NCI-H128 (cell line): Measurements from ENCODE around the gene GNA12.
"Not testable (repeated sequence)": the region's sequence is repeated elsewhere in the genome, so short reads cannot be mapped to it uniquely, and the experiment has no call there.

Experiments
- DNase-seq: peaks from one replicate; lab custom pipeline; 2025; ENCODE audit not compliant: unreplicated experiment; lab: John Stamatoyannopoulos, UW

The GNA12 gene

DNA sequence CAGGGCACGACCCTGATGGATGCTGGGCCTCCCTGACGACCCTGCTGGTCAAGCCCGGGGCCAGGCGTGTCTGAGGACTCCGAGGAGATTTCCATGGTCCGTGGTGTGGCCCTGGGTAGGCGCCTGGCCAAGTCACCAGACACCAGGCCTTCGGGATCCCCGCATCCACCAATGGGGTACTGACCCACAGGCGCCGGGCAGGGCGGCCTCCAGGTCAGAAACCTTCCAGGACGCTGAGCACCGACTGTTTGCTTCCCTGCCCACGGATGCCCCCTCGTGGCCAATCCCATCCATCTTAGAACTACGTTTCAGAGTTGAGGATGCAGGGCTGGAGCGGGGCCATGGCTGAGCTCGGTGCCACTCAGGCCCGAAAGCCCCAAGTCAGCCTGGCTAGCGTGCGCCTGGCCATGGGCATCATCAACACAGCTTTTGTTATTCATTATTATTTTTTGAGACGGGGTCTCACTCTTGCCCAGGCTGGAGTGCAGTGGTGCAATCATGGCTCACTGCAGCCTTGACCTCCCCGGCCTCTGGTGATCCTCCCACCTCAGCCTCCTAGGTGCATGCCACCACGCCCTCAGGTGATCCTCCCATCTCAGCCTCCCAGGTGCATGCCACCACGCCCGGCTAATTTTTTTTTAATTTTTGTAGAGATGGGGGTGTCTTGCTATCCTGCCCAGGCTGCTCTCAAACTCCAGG lies 163.2 kb downstream of the GNA12 start:
- no peak for DNase-seq

DNA sequence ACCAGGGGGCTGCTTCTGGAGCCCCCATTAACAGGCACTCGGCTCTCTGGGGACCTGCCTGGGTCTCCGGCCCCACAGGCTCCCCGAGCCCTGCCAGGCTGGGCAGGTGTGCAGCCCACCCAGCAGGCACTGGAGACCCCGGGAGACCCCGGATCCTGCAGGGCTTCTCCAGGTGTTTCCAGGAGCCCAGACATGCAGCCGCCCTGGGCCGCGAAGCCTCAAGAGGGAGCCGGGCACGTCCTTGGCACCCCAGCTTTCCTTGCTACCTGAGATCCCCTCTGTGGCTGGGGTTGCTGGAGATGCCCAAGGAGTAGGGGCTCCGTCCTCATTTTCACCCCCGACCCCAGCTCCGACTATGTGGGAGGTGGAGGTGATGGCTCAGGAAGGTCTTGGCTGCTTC lies 163.9 kb downstream of the GNA12 start:
- no peak for DNase-seq

DNA sequence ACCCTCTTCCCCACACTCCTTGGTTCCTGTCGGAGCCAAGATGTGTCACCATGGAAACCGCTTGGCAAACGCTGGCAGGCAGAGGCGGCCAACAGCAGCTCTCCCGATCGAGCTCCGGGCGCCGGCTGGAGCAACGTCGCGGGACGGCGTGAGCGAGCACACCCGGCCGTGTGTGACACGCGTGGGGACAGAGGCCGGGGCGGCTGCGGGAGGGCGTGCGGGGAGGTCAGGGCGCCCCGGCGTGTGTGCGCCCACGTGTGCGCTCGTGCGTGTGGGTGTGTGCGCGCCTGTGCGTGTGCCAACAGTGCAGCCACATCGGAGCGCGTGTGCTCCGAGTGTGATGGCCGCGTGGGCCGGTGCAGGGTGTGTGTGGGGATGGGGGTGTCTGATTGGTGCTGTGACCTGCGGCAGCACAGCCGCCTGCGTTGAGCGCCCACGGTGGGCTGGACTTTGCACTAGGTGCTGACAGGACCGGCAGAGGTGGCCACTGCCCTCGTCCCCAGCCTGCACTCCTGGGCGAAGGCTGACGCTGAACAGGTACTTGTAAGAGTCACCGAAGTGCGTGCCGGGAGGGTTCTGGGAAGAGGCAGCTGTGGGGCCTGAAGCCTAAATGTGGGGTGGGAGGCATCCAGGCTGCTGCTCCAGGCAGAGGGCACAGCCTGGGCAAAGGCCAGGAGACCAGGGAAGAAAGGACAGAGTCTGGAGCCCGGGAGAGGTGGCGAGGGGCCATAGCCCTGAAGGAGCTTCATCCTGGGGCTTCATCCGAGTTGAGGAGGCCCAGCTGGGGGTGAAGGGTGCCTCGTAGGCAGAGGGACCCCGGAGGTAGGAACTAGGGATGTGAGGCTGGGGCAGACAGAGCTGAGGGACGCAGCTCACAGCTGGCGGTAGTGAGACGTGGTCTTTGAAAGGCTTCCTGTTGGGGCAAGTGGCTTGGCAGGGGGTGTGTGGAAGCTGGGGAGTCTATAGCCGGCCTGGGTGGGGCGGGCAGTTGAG lies 164.7 kb downstream of the GNA12 start:
- DNase-seq = not testable (repeated sequence)

DNA sequence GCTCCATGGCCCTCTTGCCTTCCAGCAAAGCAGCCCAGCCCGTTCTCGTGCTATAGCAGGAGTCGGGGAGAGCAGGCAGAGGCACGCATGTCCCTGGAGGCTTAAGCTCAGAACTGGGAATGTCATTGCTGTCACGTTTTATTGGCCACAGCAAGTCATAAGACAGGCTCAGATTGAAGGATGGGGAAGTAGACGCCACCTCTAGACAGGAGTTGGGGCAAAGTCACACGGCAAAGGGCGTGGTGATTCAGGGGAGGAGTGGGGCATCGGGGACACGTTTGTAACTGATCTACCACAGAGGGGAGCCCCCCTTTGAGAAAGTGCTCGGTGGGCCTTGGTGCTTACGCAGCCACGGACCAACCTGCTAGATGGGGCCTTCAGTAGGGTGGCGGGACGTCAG lies 165.7 kb downstream of the GNA12 start:
- not testable (repeated sequence) for DNase-seq
